IMR-90 (cell line): Measurements from ENCODE around the gene SPATA31E1. TPM values are rescaled to one million over a fixed set of nuclear protein-coding genes. Genes with fewer than 3 reads are reported as not detected.

Source experiments
- ATAC-seq: fragments of 200-7000 bp; cut with Tn5 transposase; 2 replicates; pipeline ENCODE4 v1.9.1; 2020; ENCODE audit warnings: low read depth, mild to moderate bottlenecking, moderate library complexity
- BruUV-seq: library from RNA; stranded (reverse); fragments of 400-500 nt; replicated peaks from 2 replicates; lab custom pipeline; 2021; lab: Mats Ljungman, UMichigan
- CTCF ChIA-PET: fragments of 300-600 bp; formaldehyde crosslinking; extraction: SDS; loops from one replicate; lab custom pipeline; 2021; ENCODE audit warnings: antibody characterized with exemption; lab: Yijun Ruan, JAX
- POLR2A ChIA-PET: fragments of 300-600 bp; sonication (Branson Sonifier 250); formaldehyde crosslinking; loops from one replicate; lab custom pipeline; 2022; ENCODE audit warnings: antibody characterized with exemption; ENCODE audit not compliant: unreplicated experiment; lab: Charles Lee
- DNase-seq: peaks from one replicate; pipeline ENCODE4 v3.0.0; 2013
- H2AFZ ChIP-seq: replicated peaks from 2 replicates; pipeline ENCODE3; 2013; ENCODE audit warnings: low read length, mild to moderate bottlenecking; ENCODE audit not compliant: poor library complexity
- H2AK5ac ChIP-seq: 2 replicates; pipeline ENCODE4 v1.6.1; 2013; ENCODE audit warnings: low read depth, low read length, inconsistent platforms
- H2AK9ac ChIP-seq: replicated peaks from 2 replicates; pipeline ENCODE3; 2013; ENCODE audit warnings: mild to moderate bottlenecking, low read depth, low read length, moderate library complexity; ENCODE audit not compliant: poor library complexity
- H2BK120ac ChIP-seq: 2 replicates; pipeline ENCODE4 v1.6.1; 2013; ENCODE audit warnings: low read depth, low read length, inconsistent platforms
- H2BK15ac ChIP-seq: 3 replicates; pipeline ENCODE4 v1.6.1; 2013; ENCODE audit warnings: low read depth, low read length, inconsistent platforms
- H2BK20ac ChIP-seq: 2 replicates; pipeline ENCODE4 v1.6.1; 2013; ENCODE audit warnings: low read depth, mild to moderate bottlenecking, inconsistent platforms, low read length, moderate library complexity
- H2BK5ac ChIP-seq: 2 replicates; pipeline ENCODE4 v1.6.1; 2013; ENCODE audit warnings: mild to moderate bottlenecking, low read depth, low read length, inconsistent platforms; ENCODE audit not compliant: poor library complexity, severe bottlenecking
- H3K14ac ChIP-seq: replicated peaks from 2 replicates; pipeline ENCODE4 v1.6.1; 2013; ENCODE audit warnings: low read depth, low read length, inconsistent platforms
- H3K18ac ChIP-seq: 2 replicates; pipeline ENCODE4 v1.6.1; 2013; ENCODE audit warnings: low read depth, low read length, control low read depth
- H3K23ac ChIP-seq: 2 replicates; pipeline ENCODE4 v1.6.1; 2013; ENCODE audit warnings: low read depth, low read length, inconsistent platforms
- H3K27ac ChIP-seq: 2 replicates; pipeline ENCODE4 v1.5.1; 2013; ENCODE audit warnings: mild to moderate bottlenecking, control low read depth, low read length; ENCODE audit not compliant: insufficient read depth
- H3K27me3 ChIP-seq: 2 replicates; pipeline ENCODE4 v1.6.1; 2013; ENCODE audit warnings: low read length; ENCODE audit not compliant: control insufficient read depth, insufficient read depth
- H3K36me3 ChIP-seq: 2 replicates; pipeline ENCODE4 v1.6.1; 2013; ENCODE audit warnings: low read length, mixed read lengths; ENCODE audit not compliant: control insufficient read depth, insufficient read depth
- H3K4ac ChIP-seq: 2 replicates; pipeline ENCODE4 v1.6.1; 2013; ENCODE audit warnings: low read depth, low read length, inconsistent platforms
- H3K4me1 ChIP-seq: 2 replicates; pipeline ENCODE4 v1.6.1; 2013; ENCODE audit warnings: low read length, mixed read lengths; ENCODE audit not compliant: control insufficient read depth, insufficient read depth
- H3K4me2 ChIP-seq: 2 replicates; pipeline ENCODE4 v1.6.1; 2013; ENCODE audit warnings: low read depth, mild to moderate bottlenecking, control low read depth, low read length, moderate library complexity
- H3K4me3 ChIP-seq: 2 replicates; pipeline ENCODE4 v1.5.1; 2013; ENCODE audit warnings: low read depth, mild to moderate bottlenecking, control low read depth, low read length, moderate library complexity; ENCODE audit not compliant: insufficient read depth
- H3K56ac ChIP-seq: 2 replicates; pipeline ENCODE4 v1.6.1; 2013; ENCODE audit warnings: low read length, inconsistent platforms; ENCODE audit not compliant: insufficient read depth; ENCODE audit errors: extremely low read depth
- H3K79me1 ChIP-seq, 2 experiments: 2 replicates each; pipeline ENCODE4 v1.6.1; 2013; ENCODE audit warnings: low read length in 2 of 2, inconsistent platforms in 1 of 2, low read depth in 1 of 2
- H3K9ac ChIP-seq: 2 replicates; pipeline ENCODE4 v1.6.1; 2013; ENCODE audit warnings: low read depth, low read length, control low read depth
- H3K9me1 ChIP-seq: 2 replicates; pipeline ENCODE4 v1.6.1; 2013; ENCODE audit warnings: low read length, inconsistent platforms; ENCODE audit not compliant: insufficient read depth
- H3K9me3 ChIP-seq: 2 replicates; pipeline ENCODE4 v1.6.1; 2013; ENCODE audit warnings: low read length; ENCODE audit not compliant: control insufficient read depth, insufficient read depth
- H4K20me1 ChIP-seq: 2 replicates; pipeline ENCODE4 v1.6.1; 2013; ENCODE audit warnings: low read length, inconsistent platforms; ENCODE audit not compliant: insufficient read depth
- H4K5ac ChIP-seq: 2 replicates; pipeline ENCODE4 v1.6.1; 2013; ENCODE audit warnings: mild to moderate bottlenecking, low read depth, low read length, control low read depth
- H4K8ac ChIP-seq, 2 experiments: 2 replicates each; pipeline ENCODE4 v1.6.1; 2013; ENCODE audit warnings: low read depth in 2 of 2, low read length in 2 of 2, control low read depth in 1 of 2, inconsistent platforms in 1 of 2
- H4K91ac ChIP-seq: 2 replicates; pipeline ENCODE4 v1.6.1; 2013; ENCODE audit warnings: low read depth, low read length, inconsistent platforms; ENCODE audit not compliant: insufficient read depth
- BHLHE40 ChIP-seq: fragments of 150-350 bp; IDR thresholded peaks from 2 replicates; pipeline ENCODE4 v1.6.1; 2016; ENCODE audit warnings: mild to moderate bottlenecking, low read depth, low read length
- CHD1 ChIP-seq: IDR thresholded peaks from 2 replicates; pipeline ENCODE4 v1.6.1; 2012; ENCODE audit warnings: low read depth, low read length, improper control_type of control experiment
- MAZ ChIP-seq: IDR thresholded peaks from 2 replicates; pipeline ENCODE4 v1.6.1; 2012; ENCODE audit warnings: low read depth, mild to moderate bottlenecking, low read length, improper control_type of control experiment, moderate library complexity, borderline replicate concordance
- RCOR1 ChIP-seq: IDR thresholded peaks from 2 replicates; pipeline ENCODE4 v1.6.1; 2012; ENCODE audit warnings: mild to moderate bottlenecking, low read length, improper control_type of control experiment; ENCODE audit not compliant: insufficient replicate concordance
- SMC3 ChIP-seq: fragments of 150-350 bp; IDR thresholded peaks from 2 replicates; pipeline ENCODE4 v1.6.1; 2016; ENCODE audit warnings: low read depth, mild to moderate bottlenecking, antibody characterized with exemption, low read length, moderate library complexity
- WGBS, 2 experiments: methylation state at CpG; one replicate each; pipeline versions ENCODE4 v1.1.5 to v1.1.7; 2013; ENCODE audit warnings: missing lambda C conversion rate in 2 of 2; ENCODE audit not compliant: insufficient read length in 1 of 2; ENCODE audit errors: extremely low coverage in 2 of 2; 5-methylcytosine and 5-hydroxymethylcytosine counted together
- dilution Hi-C: fragments of 300-500 bp; cut with HindIII; formaldehyde crosslinking; loops from one replicate; pipeline ENCODE4 v1.14.3; 2018; ENCODE audit warnings: low sequenced_read_pairs; ENCODE audit not compliant: unreplicated experiment
- in situ Hi-C: fragments of 300-500 bp; cut with MboI; formaldehyde crosslinking; loops from 3 replicates; pipeline ENCODE4 v1.14.3; 2019; ENCODE audit warnings: low sequenced_read_pairs, inconsistent platforms, mixed read lengths
- intact Hi-C: fragments of 100-400 bp; cut with micrococcal nuclease; formaldehyde crosslinking; loops from 2 replicates; pipeline ENCODE4 v1.10.0; 2022
- polyA plus RNA-seq, 3 experiments: library from polyadenylated mRNA; depleted of rRNA; stranded (reverse); fragments of >200 nt; gene quantifications; 2 replicates each; pipeline ENCODE4 v1.2.3, GENCODE V29; 2012; ENCODE audit warnings: low replicate concordance in 1 of 3
- total RNA-seq: library from RNA; depleted of rRNA; stranded (reverse); fragments of >200 nt; gene quantifications from 2 replicates; pipeline ENCODE4 v1.2.3, GENCODE V29; 2012
- TF ChIP-seq, protein P1 (sequence below): conservative IDR thresholded peaks from 2 replicates; pipeline ENCODE4 v1.5.1; 2012; ENCODE audit warnings: mild to moderate bottlenecking, low read depth, low read length, improper control_type of control experiment
- TF ChIP-seq, protein P2 (sequence below): fragments of 150-350 bp; IDR thresholded peaks from 2 replicates; pipeline ENCODE4 v1.6.1; 2017; ENCODE audit warnings: mild to moderate bottlenecking, antibody characterized with exemption, low read length, low read depth

Gene SPATA31E1
- total and polyA plus RNA-seq, 2 of the 4 experiments (the other 2 are of a cell fraction) = 0.03 TPM; not detected in 1

DNA sequence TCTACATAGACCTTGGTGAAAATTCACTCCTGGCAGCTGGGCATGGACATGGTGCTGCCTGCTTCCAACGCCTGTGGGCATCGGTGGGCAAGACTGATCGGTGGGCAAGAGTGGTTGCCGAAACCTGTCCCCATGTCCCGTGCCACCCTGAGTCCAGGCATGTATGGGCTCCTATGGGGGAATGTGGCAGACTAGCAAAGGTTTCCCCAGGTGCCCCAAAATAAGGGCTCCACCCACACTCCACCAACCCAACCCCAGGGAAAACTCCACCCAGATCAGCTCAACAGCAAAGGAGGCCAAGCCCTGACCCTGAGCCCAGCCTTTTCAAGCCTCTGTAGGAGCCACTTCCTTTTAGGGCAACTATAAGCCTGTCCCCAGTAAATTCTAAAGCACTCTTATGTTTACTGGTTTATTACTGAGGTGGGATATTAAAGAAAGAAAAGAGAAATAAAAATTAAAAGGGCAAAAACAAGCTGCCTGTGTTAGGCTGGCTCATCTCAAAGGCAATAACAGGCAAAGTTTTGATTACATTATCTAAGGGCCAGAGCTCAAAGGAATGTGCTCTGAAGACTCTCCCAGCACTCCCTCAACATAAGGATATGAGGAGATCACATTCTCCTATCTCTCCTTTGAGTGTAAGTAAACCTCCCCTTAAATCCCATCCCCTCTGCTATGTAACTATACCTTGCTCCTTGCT is 8.9 kb upstream of the SPATA31E1 start:
- ChIA-PET CTCF (interaction anchor here (0.6 kb wide), 1 partner anchor 23 kb away, joined by 3 read pairs; no protein-coding TSS in a partner anchor), POLR2A (no interaction called here)
- Histone ChIP-seq H3K4me3 (no peak overlapping the region), H2AK5ac (peak overlapping the region; percentile 88; the same call in 1 of the 2 replicates), H2BK15ac (peak overlapping the region; percentile 39; the same call in 1 of the 3 replicates), H3K79me1 (no peaks in the 10 kb centered on the region), H3K18ac (peak overlapping the region; percentile 89), H3K9ac (no peak overlapping the region), H4K8ac (peak overlapping the region in 1 of 2 experiments; percentile 86; a peak in 3 of 4 replicates), H3K23ac (no peak overlapping the region), H2BK20ac (peak overlapping the region; percentile 77), H3K27ac (peak overlapping the region; percentile 83; the same call in 1 of the 2 replicates), H4K91ac (peak overlapping the region; percentile 78), H2AK9ac (peak overlapping the region; percentile 66), H3K36me3 (no peaks in the 10 kb centered on the region), H4K20me1 (no peaks in the 10 kb centered on the region), H2BK5ac (peak overlapping the region; percentile 64), H3K27me3 (no peaks in the 10 kb centered on the region), H3K9me3 (peaks cover 9% of the 10 kb centered on the region), H2AFZ (peak overlapping the region; percentile 68), H3K9me1 (peaks cover 16% of the 10 kb centered on the region), H3K4me1 (peaks cover 22% of the 10 kb centered on the region), H3K4ac (peak overlapping the region; percentile 87), H4K5ac (peak overlapping the region; percentile 73), H3K56ac (no peak overlapping the region; the same call in 1 of the 2 replicates), H3K4me2 (peak overlapping the region; percentile 36; the same call in 1 of the 2 replicates), H2BK120ac (peak overlapping the region; percentile 68), H3K14ac (peak overlapping the region; percentile 48)
- intact Hi-C loops = no loop called here
- no peak for TF ChIP-seq BHLHE40
- TF ChIP-seq, protein P1, sequence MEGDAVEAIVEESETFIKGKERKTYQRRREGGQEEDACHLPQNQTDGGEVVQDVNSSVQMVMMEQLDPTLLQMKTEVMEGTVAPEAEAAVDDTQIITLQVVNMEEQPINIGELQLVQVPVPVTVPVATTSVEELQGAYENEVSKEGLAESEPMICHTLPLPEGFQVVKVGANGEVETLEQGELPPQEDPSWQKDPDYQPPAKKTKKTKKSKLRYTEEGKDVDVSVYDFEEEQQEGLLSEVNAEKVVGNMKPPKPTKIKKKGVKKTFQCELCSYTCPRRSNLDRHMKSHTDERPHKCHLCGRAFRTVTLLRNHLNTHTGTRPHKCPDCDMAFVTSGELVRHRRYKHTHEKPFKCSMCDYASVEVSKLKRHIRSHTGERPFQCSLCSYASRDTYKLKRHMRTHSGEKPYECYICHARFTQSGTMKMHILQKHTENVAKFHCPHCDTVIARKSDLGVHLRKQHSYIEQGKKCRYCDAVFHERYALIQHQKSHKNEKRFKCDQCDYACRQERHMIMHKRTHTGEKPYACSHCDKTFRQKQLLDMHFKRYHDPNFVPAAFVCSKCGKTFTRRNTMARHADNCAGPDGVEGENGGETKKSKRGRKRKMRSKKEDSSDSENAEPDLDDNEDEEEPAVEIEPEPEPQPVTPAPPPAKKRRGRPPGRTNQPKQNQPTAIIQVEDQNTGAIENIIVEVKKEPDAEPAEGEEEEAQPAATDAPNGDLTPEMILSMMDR = no peak
- no peak for TF ChIP-seq SMC3
- no peak for TF ChIP-seq RCOR1
- TF ChIP-seq MAZ = no peak
- no peak for TF ChIP-seq CHD1
- TF ChIP-seq, protein P2, sequence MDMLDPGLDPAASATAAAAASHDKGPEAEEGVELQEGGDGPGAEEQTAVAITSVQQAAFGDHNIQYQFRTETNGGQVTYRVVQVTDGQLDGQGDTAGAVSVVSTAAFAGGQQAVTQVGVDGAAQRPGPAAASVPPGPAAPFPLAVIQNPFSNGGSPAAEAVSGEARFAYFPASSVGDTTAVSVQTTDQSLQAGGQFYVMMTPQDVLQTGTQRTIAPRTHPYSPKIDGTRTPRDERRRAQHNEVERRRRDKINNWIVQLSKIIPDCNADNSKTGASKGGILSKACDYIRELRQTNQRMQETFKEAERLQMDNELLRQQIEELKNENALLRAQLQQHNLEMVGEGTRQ = no peak
- DNase-seq = peak; percentile 31
- dilution Hi-C loops = no loop called here
- peak; percentile 76 for ATAC-seq
- 100% methylated on average over 4 of the region's 5 CpGs; no CpG with 5 or more reads in 1 of the 2 experiments for WGBS, 2 experiments
- in situ Hi-C loops = no loop called here
- BruUV-seq = no TSS peak
